ENCODE measurements around the gene FSCN2.

FSCN2 gene

GRCh38 chr17:81532490-81533287 lies 4.5 kb downstream of the FSCN2 start:
- TF ChIP-seq CTCF (IDR thresholded peaks at IDR 0.05; ENCODE audit: low read depth, low read length), result no peak
- Histone ChIP-seq H3K36me3 (no peaks in the 10 kb centered on the region), H3K27me3 (peaks cover 24% of the 10 kb centered on the region), H3K4me3 (ENCODE audit: low read depth, low read length) (no peak overlapping the region), H3K4me1 (peaks cover 26% of the 10 kb centered on the region), H3K9me3 (no peaks in the 10 kb centered on the region)
- no peak for DNase-seq

GRCh38 chr17:81533339-81534141 lies 5.4 kb downstream of the FSCN2 start:
- H3K4me1 ChIP-seq, result peaks cover 32% of the 10 kb centered on the region
- H3K27me3 ChIP-seq, result peaks cover 15% of the 10 kb centered on the region
- TF ChIP-seq CTCF (IDR thresholded peaks at IDR 0.05; ENCODE audit: low read depth, low read length), result no peak
- no peaks in the 10 kb centered on the region for H3K9me3 ChIP-seq
- H3K36me3 ChIP-seq, result no peaks in the 10 kb centered on the region
- DNase-seq, result no peak
- H3K4me3 ChIP-seq (ENCODE audit: low read depth, low read length), result no peak overlapping the region

GRCh38 chr17:81534157-81535006 lies 6.2 kb downstream of the FSCN2 start:
- no peaks in the 10 kb centered on the region for H3K9me3 ChIP-seq
- H3K27me3 ChIP-seq, result peaks cover 7% of the 10 kb centered on the region
- TF ChIP-seq CTCF (IDR thresholded peaks at IDR 0.05; ENCODE audit: low read depth, low read length), result no peak
- peak; percentile 53 for DNase-seq
- peaks cover 32% of the 10 kb centered on the region for H3K4me1 ChIP-seq
- H3K4me3 ChIP-seq (ENCODE audit: low read depth, low read length), result no peak overlapping the region
- H3K36me3 ChIP-seq, result no peaks in the 10 kb centered on the region

GRCh38 chr17:81535007-81535328 lies 6.8 kb downstream of the FSCN2 start:
- Histone ChIP-seq H3K27me3 (peaks cover under 1% of the 10 kb centered on the region; the same call in 1 of the 2 replicates), H3K4me1 (peaks cover 32% of the 10 kb centered on the region), H3K36me3 (no peaks in the 10 kb centered on the region), H3K9me3 (no peaks in the 10 kb centered on the region), H3K4me3 (ENCODE audit: low read depth, low read length) (no peak overlapping the region)
- TF ChIP-seq CTCF (IDR thresholded peaks at IDR 0.05; ENCODE audit: low read depth, low read length), result no peak
- no peak for DNase-seq

GRCh38 chr17:81535480-81536298 lies 7.5 kb downstream of the FSCN2 start:
- peaks cover 32% of the 10 kb centered on the region for H3K4me1 ChIP-seq
- no peaks in the 10 kb centered on the region for H3K36me3 ChIP-seq
- H3K27me3 ChIP-seq, result no peaks in the 10 kb centered on the region; the same call in 1 of the 2 replicates
- DNase-seq, result no peak
- no peak overlapping the region for H3K4me3 ChIP-seq (ENCODE audit: low read depth, low read length)
- TF ChIP-seq CTCF (IDR thresholded peaks at IDR 0.05; ENCODE audit: low read depth, low read length), result no peak
- H3K9me3 ChIP-seq, result no peaks in the 10 kb centered on the region

Data from BE2C (cell line).